NCI-H748 (cell line): Measurements from ENCODE around the gene SETD9.

Source experiments
- DNase-seq: peaks from one replicate; lab custom pipeline; 2025; ENCODE audit not compliant: unreplicated experiment; lab: John Stamatoyannopoulos, UW

SETD9 gene

GRCh38 chr5:56909294-56910209, at the start of gene SETD9:
TSS of gene SETD9 (plus strand) at chr5:56909596. CDS start at chr5:56909646, 50 bp downstream.
- peak; percentile 98 for DNase-seq

- DNase-seq = peak; percentile 69
Measured at GRCh38 chr5:56861893-56862485, 47.4 kb upstream of the SETD9 start.

GRCh38 chr5:56862909-56863308, 46.5 kb upstream of the SETD9 start:
- DNase-seq = peak; percentile 4

- no peak for DNase-seq
Measured at GRCh38 chr5:56871777-56872176, 37.6 kb upstream of the SETD9 start.

GRCh38 chr5:56873056-56873455, 36.3 kb upstream of the SETD9 start:
- DNase-seq = no peak

- DNase-seq = no peak
Measured at GRCh38 chr5:56876327-56876726, 33.1 kb upstream of the SETD9 start.

GRCh38 chr5:56881571-56881970, 27.8 kb upstream of the SETD9 start:
- no peak for DNase-seq

- DNase-seq = no peak
Measured at GRCh38 chr5:56893251-56893951, 16.0 kb upstream of the SETD9 start.

- DNase-seq = no peak
Measured at GRCh38 chr5:56896763-56897162, 12.6 kb upstream of the SETD9 start.

- DNase-seq = no peak
Measured at GRCh38 chr5:56898213-56898612, 11.2 kb upstream of the SETD9 start.

- no peak for DNase-seq
Measured at GRCh38 chr5:56900395-56900794, 9.0 kb upstream of the SETD9 start.

GRCh38 chr5:56900858-56901578, 8.4 kb upstream of the SETD9 start:
- peak; percentile 48 for DNase-seq

GRCh38 chr5:56908942-56909293, 478 bp upstream of the SETD9 start:
- DNase-seq = peak; percentile 71

GRCh38 chr5:56910210-56910965, 992 bp downstream of the SETD9 start:
- DNase-seq = peak; percentile 78

- DNase-seq = no peak
Measured at GRCh38 chr5:56913766-56914165, 4.4 kb downstream of the SETD9 start.

GRCh38 chr5:56914678-56915077, 5.3 kb downstream of the SETD9 start:
- no peak for DNase-seq

GRCh38 chr5:56917534-56917933, 8.1 kb downstream of the SETD9 start:
- no peak for DNase-seq

GRCh38 chr5:56918054-56918453, 8.7 kb downstream of the SETD9 start:
- no peak for DNase-seq

GRCh38 chr5:56919942-56920662, 10.7 kb downstream of the SETD9 start:
- no peak for DNase-seq

- DNase-seq = no peak
Measured at GRCh38 chr5:56922922-56923321, 13.5 kb downstream of the SETD9 start.
